Psoas muscle (tissue), 8 donors: ENCODE data around the gene PHF23. TPM values are rescaled to one million over a fixed set of nuclear protein-coding genes. Genes with fewer than 3 reads are reported as not detected.

ENCODE experiments used
- ATAC-seq, 4 donors: fragments of 200-7000 bp; cut with Tn5 transposase; one replicate each; pipeline ENCODE4 v1.9.1; 2020; ENCODE audit warnings: moderate library complexity in 3 of 4, mild to moderate bottlenecking in 2 of 4
- DNase-seq, 2 donors: peaks; one replicate each; pipeline ENCODE4 v3.0.0-alpha.2; 2020
- H3K27ac ChIP-seq: fragments of 200-600 bp; one replicate; pipeline ENCODE4 v1.8.0; 2022
- H3K27me3 ChIP-seq, 3 donors: fragments of 200-600 bp in 1 of 3; one replicate each; pipeline versions ENCODE4 v1.6.1 to v1.8.0; 2013 to 2022; ENCODE audit warnings: low read length in 2 of 3, mild to moderate bottlenecking in 2 of 3, moderate library complexity in 1 of 3; ENCODE audit not compliant: insufficient read depth in 3 of 3
- H3K36me3 ChIP-seq, 2 donors: fragments of 200-600 bp in 1 of 2; one replicate each; pipeline versions ENCODE4 v1.6.1 to v1.8.0; 2013 to 2022; ENCODE audit warnings: low read depth in 1 of 2, mild to moderate bottlenecking in 1 of 2, moderate library complexity in 1 of 2; ENCODE audit not compliant: insufficient read depth in 1 of 2
- H3K4me1 ChIP-seq: fragments of 200-600 bp; one replicate; pipeline ENCODE4 v1.8.0; 2022
- H3K4me3 ChIP-seq: fragments of 200-600 bp; one replicate; pipeline ENCODE4 v1.8.0; 2022; ENCODE audit warnings: mild to moderate bottlenecking
- H3K9me3 ChIP-seq: fragments of 200-600 bp; one replicate; pipeline ENCODE4 v1.8.0; 2022
- WGBS, 3 donors: extraction: QIAGEN DNeasy Blood & Tissue Kit; methylation state at CpG; one replicate each; pipeline versions ENCODE4 v1.1.6 to v1.1.7; 2013; 5-methylcytosine and 5-hydroxymethylcytosine counted together
- intact Hi-C, 2 donors: fragments of 100-400 bp; cut with DNase I; formaldehyde crosslinking; loops; one replicate each; pipeline versions ENCODE4 v1.11.0 to v1.14.2; 2022
- polyA plus RNA-seq, 3 donors: library from polyadenylated mRNA; stranded (reverse); fragments of 200-250 nt; gene quantifications; one replicate each; pipeline ENCODE4 v1.2.3, GENCODE V29; 2013
- total RNA-seq, 4 donors: library from RNA; stranded (reverse); fragmentation: NEBNext Ultra II Directional in 2 of 4; extraction: Animal tissue kit (Norgen Biotek cat#: 25700) in 2 of 4; gene quantifications; one replicate each; pipeline versions ENCODE4 v1.2.1 to v1.2.4, GENCODE V29; 2021 to 2023
- TF ChIP-seq, protein P1 (sequence below): fragments of 200-600 bp; IDR thresholded peaks from one replicate; pipeline ENCODE4 v1.8.0; 2022; ENCODE audit warnings: antibody characterized with exemption
- donor health status: healthy with polysubstance abuse.
- donor health status: DM: no; HTN: no; CAD: no; lungs with moderate emphysema.
- donor health status: Bipolar disorder and iron deficiency.
- donor health status: healthy.
- donor health status: DM: yes; HTN: yes; CAD: no.
- donor health status: DM: no; HTN: no; CAD: no.
- donor health status: DM: no; HTN: no; CAD: no.
- donor health status: DM: yes; HTN: yes; CAD: no.

PHF23 gene
- total and polyA plus RNA-seq, 7 donors, result 20.9 to 43.3 (median 28.2) TPM

DNA sequence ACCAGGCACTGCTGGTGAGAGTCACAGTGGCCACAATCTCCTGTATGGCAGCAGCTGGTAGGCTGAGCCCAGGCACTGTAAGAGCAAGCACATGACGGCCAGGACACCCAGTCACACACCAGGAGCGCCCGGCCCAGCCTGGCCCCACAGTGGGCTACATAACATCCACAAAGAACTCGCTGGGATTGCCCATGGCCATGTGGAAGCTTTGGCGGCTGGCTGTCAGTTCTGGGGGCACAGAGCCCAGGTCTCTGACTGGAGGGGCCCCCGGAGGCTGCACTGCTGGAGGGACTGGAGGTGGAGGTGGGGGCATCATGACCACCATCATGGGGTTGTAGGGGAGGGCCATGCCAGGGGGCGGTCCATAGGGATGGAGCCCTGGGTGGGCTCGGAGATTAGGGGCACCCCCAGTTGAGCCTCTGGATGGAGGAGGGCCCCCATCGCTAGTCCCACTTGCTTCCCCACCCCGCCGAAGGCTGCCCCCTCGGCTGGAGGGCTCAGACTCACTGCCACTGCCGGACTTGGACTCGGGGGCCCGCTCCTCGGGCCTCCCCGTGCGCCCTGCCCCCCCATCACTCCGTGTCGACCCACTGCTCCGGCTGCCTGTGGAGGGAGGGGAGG is 13.4 kb downstream of the PHF23 start:
- DNase-seq (peak in 1 of 2 donors; percentile 18), ATAC-seq (peak in 3 of 4 donors; percentile 9 to 21 (median 18))
- peaks cover 26% of the 10 kb centered on the region for H3K4me1 ChIP-seq
- TF ChIP-seq, protein P1, sequence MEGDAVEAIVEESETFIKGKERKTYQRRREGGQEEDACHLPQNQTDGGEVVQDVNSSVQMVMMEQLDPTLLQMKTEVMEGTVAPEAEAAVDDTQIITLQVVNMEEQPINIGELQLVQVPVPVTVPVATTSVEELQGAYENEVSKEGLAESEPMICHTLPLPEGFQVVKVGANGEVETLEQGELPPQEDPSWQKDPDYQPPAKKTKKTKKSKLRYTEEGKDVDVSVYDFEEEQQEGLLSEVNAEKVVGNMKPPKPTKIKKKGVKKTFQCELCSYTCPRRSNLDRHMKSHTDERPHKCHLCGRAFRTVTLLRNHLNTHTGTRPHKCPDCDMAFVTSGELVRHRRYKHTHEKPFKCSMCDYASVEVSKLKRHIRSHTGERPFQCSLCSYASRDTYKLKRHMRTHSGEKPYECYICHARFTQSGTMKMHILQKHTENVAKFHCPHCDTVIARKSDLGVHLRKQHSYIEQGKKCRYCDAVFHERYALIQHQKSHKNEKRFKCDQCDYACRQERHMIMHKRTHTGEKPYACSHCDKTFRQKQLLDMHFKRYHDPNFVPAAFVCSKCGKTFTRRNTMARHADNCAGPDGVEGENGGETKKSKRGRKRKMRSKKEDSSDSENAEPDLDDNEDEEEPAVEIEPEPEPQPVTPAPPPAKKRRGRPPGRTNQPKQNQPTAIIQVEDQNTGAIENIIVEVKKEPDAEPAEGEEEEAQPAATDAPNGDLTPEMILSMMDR, result no peak
- H3K36me3 ChIP-seq, result peaks cover 10 to 98% of the 10 kb centered on the region in 2 donors
- no peaks in the 10 kb centered on the region for H3K27me3 ChIP-seq
- 57 to 77% (median 72%) methylated on average over 13 to 21 of the region's 21 CpGs for WGBS, 3 donors
- intact Hi-C loops, result no loop called here
- no peak overlapping the region for H3K4me3 ChIP-seq
- H3K27ac ChIP-seq, result peak overlapping the region; percentile 36
- H3K9me3 ChIP-seq, result no peaks in the 10 kb centered on the region

DNA sequence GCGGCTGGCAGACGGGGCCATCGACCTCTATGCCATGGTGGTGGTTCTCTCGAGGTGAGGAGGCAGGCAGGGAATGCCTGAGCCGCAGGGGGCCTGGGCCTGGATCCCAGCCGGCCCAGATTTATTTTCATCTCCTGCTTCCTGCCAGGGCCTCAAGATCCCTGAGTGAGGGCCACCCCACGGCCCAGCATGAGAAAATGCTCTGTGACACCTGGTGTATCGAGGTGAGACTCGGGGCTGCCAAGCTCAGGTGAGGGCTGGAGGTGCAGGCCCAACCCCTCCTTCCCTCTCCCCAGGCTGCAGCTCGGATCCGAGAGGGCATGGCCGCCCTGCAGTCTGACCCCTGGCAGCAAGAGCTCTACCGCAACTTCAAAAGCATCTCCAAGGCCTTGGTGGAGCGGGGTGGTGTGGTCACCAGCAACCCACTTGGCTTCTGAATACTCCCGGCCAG is 14.6 kb downstream of the PHF23 start:
- Histone ChIP-seq H3K36me3 (peaks cover 10 to 90% of the 10 kb centered on the region in 2 donors), H3K4me3 (no peak overlapping the region), H3K27ac (no peak overlapping the region), H3K4me1 (peaks cover 30% of the 10 kb centered on the region), H3K9me3 (no peaks in the 10 kb centered on the region), H3K27me3 (no peaks in the 10 kb centered on the region)
- intact Hi-C loops, result no loop called here
- TF ChIP-seq, protein P1, result no peak
- DNase-seq (peak in 1 of 2 donors; percentile 12), ATAC-seq (no peak)
- 41 to 57% (median 45%) methylated on average over 14 to 15 of the region's 15 CpGs for WGBS, 3 donors

DNA sequence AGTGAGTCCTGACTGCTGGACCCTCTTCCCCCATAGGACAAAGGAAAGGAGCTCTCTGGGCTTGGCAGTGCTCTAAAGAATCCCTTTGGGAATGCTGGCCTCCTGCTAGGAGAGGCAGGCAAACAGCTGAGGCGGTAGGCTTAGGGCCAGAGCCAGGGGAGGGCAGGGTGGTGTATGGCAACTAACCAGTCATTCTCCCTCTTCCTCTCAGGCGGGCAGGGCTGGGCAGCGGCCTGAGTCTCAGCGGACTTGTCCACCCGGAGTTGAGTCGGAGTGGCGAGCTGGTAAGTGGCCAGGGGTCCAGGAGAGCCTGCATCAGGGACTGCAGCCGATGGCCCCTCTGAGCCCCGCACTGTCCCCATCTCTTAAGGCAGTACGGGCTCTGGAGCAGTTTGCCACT is 15.1 kb downstream of the PHF23 start:
- TF ChIP-seq, protein P1, result no peak
- Histone ChIP-seq H3K27ac (peak overlapping the region; percentile 46), H3K9me3 (no peaks in the 10 kb centered on the region), H3K4me3 (no peak overlapping the region), H3K27me3 (no peaks in the 10 kb centered on the region), H3K36me3 (peaks cover 10 to 85% of the 10 kb centered on the region in 2 donors), H3K4me1 (peaks cover 34% of the 10 kb centered on the region)
- no peak for ATAC-seq
- intact Hi-C loops, result no loop called here
- WGBS, 3 donors, result 32 to 63% (median 48%) methylated on average over 7 to 10 of the region's 10 CpGs
- peak in 1 of 2 donors; percentile 33 for DNase-seq

DNA sequence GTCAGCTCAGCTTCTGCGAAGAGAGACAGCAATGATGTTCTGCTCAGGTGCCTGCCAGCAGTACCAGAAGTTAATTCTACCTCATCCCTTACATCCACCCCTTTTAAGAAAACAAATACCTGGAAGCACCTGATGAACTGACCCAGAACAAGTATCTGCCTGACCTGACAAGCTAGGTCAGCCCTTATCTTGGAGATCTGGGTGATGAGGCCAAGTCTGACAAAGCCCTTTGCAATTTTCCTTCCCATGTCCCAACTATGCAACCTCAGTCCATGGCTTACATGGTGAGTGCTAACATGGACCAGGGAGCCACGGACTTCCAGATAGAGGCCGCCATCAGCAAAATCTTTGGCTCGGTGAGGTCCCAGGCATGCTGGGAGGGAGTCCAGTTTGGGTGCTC is 15.9 kb downstream of the PHF23 start:
- Histone ChIP-seq H3K4me3 (no peak overlapping the region), H3K27ac (no peak overlapping the region), H3K4me1 (peaks cover 34% of the 10 kb centered on the region), H3K36me3 (peaks cover 10 to 77% of the 10 kb centered on the region in 2 donors), H3K9me3 (no peaks in the 10 kb centered on the region), H3K27me3 (no peaks in the 10 kb centered on the region)
- intact Hi-C loops, result no loop called here
- WGBS, 3 donors, result 59 to 69% (median 63%) methylated on average over 4 of the region's 4 CpGs
- TF ChIP-seq, protein P1, result no peak
- ATAC-seq, result no peak
- no peak for DNase-seq

DNA sequence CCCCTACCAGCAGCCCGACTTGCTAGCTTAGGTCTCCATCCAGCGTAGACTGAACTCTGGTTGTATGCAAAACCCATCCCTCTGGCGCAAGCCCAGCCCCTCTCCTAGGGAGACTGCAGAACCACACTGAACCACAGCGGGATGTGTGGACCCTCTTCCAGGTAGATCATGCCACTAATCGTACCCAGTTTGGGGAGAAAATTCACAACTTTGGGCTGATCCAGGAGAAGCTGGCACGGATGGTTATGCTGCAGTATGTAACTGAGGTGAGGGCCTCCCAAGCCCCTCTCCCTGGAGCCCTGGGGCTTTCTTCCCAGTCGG is 16.3 kb downstream of the PHF23 start:
- H3K27ac ChIP-seq, result no peak overlapping the region
- 57 to 73% (median 66%) methylated on average over 7 of the region's 7 CpGs for WGBS, 3 donors
- no peaks in the 10 kb centered on the region for H3K27me3 ChIP-seq
- intact Hi-C loops, result no loop called here
- H3K4me3 ChIP-seq, result no peak overlapping the region
- TF ChIP-seq, protein P1, result no peak
- H3K36me3 ChIP-seq, result peaks cover 10 to 73% of the 10 kb centered on the region in 2 donors
- ATAC-seq (no peak), DNase-seq (peak in 1 of 2 donors; percentile 17)
- H3K9me3 ChIP-seq, result no peaks in the 10 kb centered on the region
- peaks cover 34% of the 10 kb centered on the region for H3K4me1 ChIP-seq
